ACC112 (cell line): ENCODE measurements around the gene GAL3ST2.
"Not testable (repeated sequence)": the region's sequence is repeated elsewhere in the genome, so short reads cannot be mapped to it uniquely, and the experiment has no call there.

ENCODE experiments used
- H2AFZ ChIP-seq: fragments of 200-600 bp; sonication (generic); one replicate; pipeline ENCODE4 v1.6.0; 2017; ENCODE audit warnings: antibody characterized with exemption, low read length; ENCODE audit not compliant: unreplicated experiment
- H3K27ac ChIP-seq: fragments of 200-600 bp; sonication (generic); 2 replicates; pipeline ENCODE4 v1.5.1; 2014; ENCODE audit warnings: low read depth, mild to moderate bottlenecking, antibody characterized with exemption, low read length, moderate library complexity
- H3K27me3 ChIP-seq: fragments of 200-600 bp; sonication (generic); 2 replicates; pipeline ENCODE4 v1.6.1; 2014; ENCODE audit warnings: mild to moderate bottlenecking, antibody characterized with exemption, low read length, moderate library complexity, mixed read lengths; ENCODE audit not compliant: insufficient read depth
- H3K36me3 ChIP-seq: fragments of 200-600 bp; sonication (generic); 2 replicates; pipeline ENCODE4 v1.6.1; 2016; ENCODE audit warnings: mild to moderate bottlenecking, antibody characterized with exemption, low read length, moderate library complexity, mixed read lengths; ENCODE audit not compliant: insufficient read depth
- H3K4me1 ChIP-seq: fragments of 200-600 bp; sonication (generic); one replicate; pipeline ENCODE4 v1.6.1; 2016; ENCODE audit warnings: low read length, mixed read lengths; ENCODE audit not compliant: insufficient read depth, unreplicated experiment, control insufficient read depth
- H3K4me3 ChIP-seq: fragments of 200-600 bp; sonication (generic); 2 replicates; pipeline ENCODE4 v1.5.1; 2014; ENCODE audit warnings: mild to moderate bottlenecking, low read depth, low read length
- H3K79me2 ChIP-seq: fragments of 200-600 bp; sonication (generic); one replicate; pipeline ENCODE4 v1.6.0; 2016; ENCODE audit warnings: low read length; ENCODE audit not compliant: control insufficient read depth, unreplicated experiment, insufficient read depth

The GAL3ST2 gene

GRCh38 chr2:241738040-241738686 lies 38.5 kb upstream of the GAL3ST2 start:
- Histone ChIP-seq H3K79me2 (peaks cover 2% of the 10 kb centered on the region), H3K4me1 (peaks cover 12% of the 10 kb centered on the region), H3K36me3 (no peaks in the 10 kb centered on the region), H3K27ac (no peak overlapping the region), H2AFZ (no peak overlapping the region), H3K4me3 (no peak overlapping the region), H3K27me3 (no peaks in the 10 kb centered on the region)

GRCh38 chr2:241739177-241739576 lies 37.4 kb upstream of the GAL3ST2 start:
- H3K36me3 ChIP-seq = peaks cover 7% of the 10 kb centered on the region; the same call in 1 of the 2 replicates
- H3K4me1 ChIP-seq = peaks cover 12% of the 10 kb centered on the region
- no peak overlapping the region for H3K27ac ChIP-seq
- peaks cover 2% of the 10 kb centered on the region for H3K79me2 ChIP-seq
- H2AFZ ChIP-seq = no peak overlapping the region
- no peak overlapping the region for H3K4me3 ChIP-seq
- no peaks in the 10 kb centered on the region for H3K27me3 ChIP-seq

GRCh38 chr2:241739651-241740050 lies 37.0 kb upstream of the GAL3ST2 start:
- Histone ChIP-seq H3K4me1 (peaks cover 12% of the 10 kb centered on the region), H2AFZ (no peak overlapping the region), H3K27me3 (no peaks in the 10 kb centered on the region), H3K79me2 (peaks cover 2% of the 10 kb centered on the region), H3K36me3 (peaks cover 11% of the 10 kb centered on the region; the same call in 1 of the 2 replicates), H3K4me3 (no peak overlapping the region), H3K27ac (no peak overlapping the region)

- H3K4me3 ChIP-seq = no peak overlapping the region
- peaks cover 7% of the 10 kb centered on the region for H3K4me1 ChIP-seq
- H3K36me3 ChIP-seq = peaks cover 23% of the 10 kb centered on the region
- H3K27me3 ChIP-seq = no peaks in the 10 kb centered on the region
- peaks cover 2% of the 10 kb centered on the region for H3K79me2 ChIP-seq
- no peak overlapping the region for H2AFZ ChIP-seq
- H3K27ac ChIP-seq = no peak overlapping the region
Measured at GRCh38 chr2:241741016-241741415, 35.6 kb upstream of the GAL3ST2 start.

GRCh38 chr2:241742320-241742939 lies 34.2 kb upstream of the GAL3ST2 start:
- Histone ChIP-seq H3K27me3 (no peaks in the 10 kb centered on the region), H3K79me2 (peaks cover 2% of the 10 kb centered on the region), H3K4me3 (no peak overlapping the region), H2AFZ (no peak overlapping the region), H3K27ac (no peak overlapping the region), H3K36me3 (peaks cover 23% of the 10 kb centered on the region), H3K4me1 (peaks cover 7% of the 10 kb centered on the region)

GRCh38 chr2:241743008-241743407 lies 33.6 kb upstream of the GAL3ST2 start:
- not testable (repeated sequence) for H3K4me1 ChIP-seq, H3K4me3 ChIP-seq, H2AFZ ChIP-seq, H3K27ac ChIP-seq, H3K27me3 ChIP-seq, H3K79me2 ChIP-seq
- peaks cover 23% of the 10 kb centered on the region for H3K36me3 ChIP-seq

- no peaks in the 10 kb centered on the region for H3K27me3 ChIP-seq
- no peak overlapping the region for H2AFZ ChIP-seq
- H3K79me2 ChIP-seq = peaks cover 2% of the 10 kb centered on the region
- no peak overlapping the region for H3K27ac ChIP-seq
- H3K4me3 ChIP-seq = no peak overlapping the region
- H3K4me1 ChIP-seq = peaks cover 7% of the 10 kb centered on the region
- H3K36me3 ChIP-seq = peaks cover 23% of the 10 kb centered on the region
Measured at GRCh38 chr2:241743620-241744019, 33.0 kb upstream of the GAL3ST2 start.

GRCh38 chr2:241744028-241744754 lies 32.4 kb upstream of the GAL3ST2 start:
- no peak overlapping the region for H3K4me3 ChIP-seq
- peaks cover 2% of the 10 kb centered on the region for H3K79me2 ChIP-seq
- H3K27me3 ChIP-seq = no peaks in the 10 kb centered on the region
- H3K27ac ChIP-seq = no peak overlapping the region
- H3K4me1 ChIP-seq = peaks cover 7% of the 10 kb centered on the region
- H3K36me3 ChIP-seq = peaks cover 23% of the 10 kb centered on the region
- H2AFZ ChIP-seq = no peak overlapping the region

GRCh38 chr2:241745276-241745675 lies 31.3 kb upstream of the GAL3ST2 start:
- Histone ChIP-seq H3K4me3 (no peak overlapping the region), H2AFZ (no peak overlapping the region), H3K79me2 (peaks cover under 1% of the 10 kb centered on the region), H3K4me1 (no peaks in the 10 kb centered on the region), H3K27ac (no peak overlapping the region), H3K36me3 (peaks cover 23% of the 10 kb centered on the region), H3K27me3 (no peaks in the 10 kb centered on the region)

GRCh38 chr2:241746084-241746483 lies 30.5 kb upstream of the GAL3ST2 start:
- H3K4me1 ChIP-seq = no peaks in the 10 kb centered on the region
- H3K4me3 ChIP-seq = no peak overlapping the region
- no peak overlapping the region for H2AFZ ChIP-seq
- peaks cover 23% of the 10 kb centered on the region for H3K36me3 ChIP-seq
- H3K79me2 ChIP-seq = no peaks in the 10 kb centered on the region
- H3K27ac ChIP-seq = no peak overlapping the region
- no peaks in the 10 kb centered on the region for H3K27me3 ChIP-seq
